Keratinocyte (primary cell): ENCODE measurements around the gene ICAM2. TPM values are rescaled to one million over a fixed set of nuclear protein-coding genes. Genes with fewer than 3 reads are reported as not detected.

Experiments
- DNase-seq: peaks from one replicate; pipeline ENCODE4 v3.0.0-alpha.2; 2011; ENCODE audit warnings: low read depth, missing footprints, low spot score
- FAIRE-seq: peaks from 2 replicates; lab custom pipeline; 2011; peaks lifted over from hg19 to GRCh38; lab: Jason Lieb, UNC
- H2AFZ ChIP-seq: 2 replicates; pipeline ENCODE4 v1.6.0; 2012; ENCODE audit warnings: low read length, control low read depth, inconsistent platforms; ENCODE audit not compliant: control insufficient read depth
- H3K27ac ChIP-seq: 2 replicates; pipeline ENCODE4 v1.5.1; 2011; ENCODE audit warnings: low read length; ENCODE audit not compliant: control insufficient read depth, insufficient read depth
- H3K27me3 ChIP-seq: 3 replicates; pipeline ENCODE4 v1.6.0; 2011; ENCODE audit warnings: low read length; ENCODE audit not compliant: control insufficient read depth, insufficient read depth; ENCODE audit errors: extremely low read depth
- H3K36me3 ChIP-seq, 2 experiments: 2 replicates in 1 of 2; 3 replicates in 1 of 2; pipeline ENCODE4 v1.5.1; 2011; ENCODE audit warnings: low read length in 2 of 2, mild to moderate bottlenecking in 1 of 2; ENCODE audit not compliant: control insufficient read depth in 2 of 2, insufficient read depth in 2 of 2; ENCODE audit errors: extremely low read depth in 1 of 2
- H3K4me1 ChIP-seq: 3 replicates; pipeline ENCODE4 v1.5.1; 2011; ENCODE audit warnings: low read length; ENCODE audit not compliant: control insufficient read depth, insufficient read depth; ENCODE audit errors: extremely low read depth
- H3K4me2 ChIP-seq: 3 replicates; pipeline ENCODE4 v1.6.0; 2011; ENCODE audit warnings: low read depth, low read length; ENCODE audit not compliant: control insufficient read depth, insufficient read depth; ENCODE audit errors: extremely low read depth
- H3K4me3 ChIP-seq, 3 experiments: fragments of 200-600 bp in 1 of 3; sonication (generic) in 1 of 3; 2 replicates in 2 of 3; 3 replicates in 1 of 3; pipeline ENCODE4 v1.5.1; 2011 to 2016; ENCODE audit warnings: low read length in 3 of 3, mild to moderate bottlenecking in 3 of 3, control low read depth in 2 of 3, inconsistent platforms in 1 of 3, low read depth in 1 of 3, mixed read lengths in 1 of 3, mixed run types in 1 of 3, moderate library complexity in 1 of 3; ENCODE audit not compliant: control insufficient read depth in 2 of 3, insufficient read depth in 2 of 3; ENCODE audit errors: extremely low read depth in 1 of 3
- H3K79me2 ChIP-seq: 2 replicates; pipeline ENCODE4 v1.6.0; 2012; ENCODE audit warnings: low read length; ENCODE audit not compliant: control insufficient read depth, insufficient read depth
- H3K9ac ChIP-seq: 3 replicates; pipeline ENCODE4 v1.6.0; 2011; ENCODE audit warnings: low read length; ENCODE audit not compliant: control insufficient read depth, insufficient read depth; ENCODE audit errors: extremely low read depth
- H3K9me1 ChIP-seq: 3 replicates; pipeline ENCODE4 v1.6.0; 2011; ENCODE audit warnings: low read length; ENCODE audit not compliant: control insufficient read depth, insufficient read depth; ENCODE audit errors: extremely low read depth
- H3K9me3 ChIP-seq: 2 replicates; pipeline ENCODE4 v1.5.1; 2012; ENCODE audit warnings: low read depth, low read length; ENCODE audit not compliant: control insufficient read depth
- H4K20me1 ChIP-seq: 3 replicates; pipeline ENCODE4 v1.6.0; 2011; ENCODE audit warnings: low read length; ENCODE audit not compliant: control insufficient read depth, insufficient read depth; ENCODE audit errors: extremely low read depth
- CTCF ChIP-seq, 3 experiments: IDR thresholded peaks in 1 of 3; conservative IDR thresholded peaks in 1 of 3; optimal IDR thresholded peaks in 1 of 3; 2 replicates in 2 of 3; 3 replicates in 1 of 3; pipeline versions ENCODE3 to v1.5.1; 2011; ENCODE audit warnings: low read length in 3 of 3, mild to moderate bottlenecking in 3 of 3, moderate library complexity in 2 of 3, control low read depth in 1 of 3, inconsistent platforms in 1 of 3; ENCODE audit not compliant: insufficient read depth in 2 of 3; ENCODE audit errors: extremely low read depth in 1 of 3
- EZH2 ChIP-seq: IDR thresholded peaks from one replicate; pipeline ENCODE4 v1.6.1; 2012; ENCODE audit warnings: inconsistent platforms, mild to moderate bottlenecking, low read length, moderate library complexity
- dilution Hi-C: fragments of 300-500 bp; cut with MboI; formaldehyde crosslinking; loops from one replicate; pipeline ENCODE4 v1.7.0; 2020; ENCODE audit warnings: low sequenced_read_pairs; ENCODE audit not compliant: extremely low pct_ligation_motif_present
- polyA plus RNA-seq, 5 experiments: library from polyadenylated mRNA; depleted of rRNA in 3 of 5; stranded (reverse) in 3 of 5; stranded (forward) in 1 of 5; unstranded in 1 of 5; fragments of >200 nt; gene quantifications; 1 replicate in 1 of 5; 2 replicates in 3 of 5; 3 replicates in 1 of 5; pipeline versions ENCODE4 v1.2.1 to v1.2.3, GENCODE V29; 2011 to 2012; ENCODE audit warnings: missing spikeins in 2 of 5, low read depth in 1 of 5, low replicate concordance in 1 of 5

Gene ICAM2
- polyA plus RNA-seq, 1 donor (not counting 4 experiments of a cell fraction or from before 2014, with no cell fraction given): 0.09 TPM

GRCh38 chr17:64028874-64029464 lies 8.5 kb upstream of the ICAM2 start:
- dilution Hi-C loops: no loop called here
- FAIRE-seq: peak; percentile 32

GRCh38 chr17:64025732-64026294 lies 5.4 kb upstream of the ICAM2 start:
- DNase-seq (no peak), FAIRE-seq (no peak)
- TF ChIP-seq EZH2 (no peak), CTCF (optimal IDR thresholded peaks at IDR 0.05 in 1 of 3, IDR thresholded peaks at IDR 0.05 in 1 of 3, conservative IDR thresholded peaks at IDR 0.05 in 1 of 3; ENCODE audit: extremely low read depth in 1 of 3, insufficient read depth in 2 of 3, low read length in 3 of 3) (peak; percentile 93 to 98 (median 97))
- Histone ChIP-seq H2AFZ (no peak overlapping the region), H3K9me1 (no peaks in the 10 kb centered on the region), H3K27me3 (no peaks in the 10 kb centered on the region), H3K79me2 (no peaks in the 10 kb centered on the region), H3K9me3 (no peaks in the 10 kb centered on the region), H3K4me3 (no peak overlapping the region), H3K4me2 (peak overlapping the region; percentile 19), H3K4me1 (peaks cover 11% of the 10 kb centered on the region), H3K9ac (no peak overlapping the region), H4K20me1 (no peaks in the 10 kb centered on the region), H3K36me3 (no peaks in the 10 kb centered on the region), H3K27ac (no peak overlapping the region)
- dilution Hi-C loops: no loop called here

More at GRCh38 chr17:64028874-64029464, 8.5 kb upstream of the ICAM2 start:
- Histone ChIP-seq H3K36me3 (no peaks in the 10 kb centered on the region), H4K20me1 (no peaks in the 10 kb centered on the region), H3K4me1 (peaks cover 20% of the 10 kb centered on the region), H3K9me1 (no peaks in the 10 kb centered on the region), H2AFZ (no peak overlapping the region), H3K27ac (no peak overlapping the region), H3K79me2 (no peaks in the 10 kb centered on the region), H3K27me3 (no peaks in the 10 kb centered on the region), H3K9ac (no peak overlapping the region), H3K9me3 (no peaks in the 10 kb centered on the region), H3K4me3 (no peak overlapping the region), H3K4me2 (peak overlapping the region; percentile 32)
- TF ChIP-seq EZH2: no peak
- peak; percentile 57 to 79 (median 76) for TF ChIP-seq CTCF (optimal IDR thresholded peaks at IDR 0.05 in 1 of 3, IDR thresholded peaks at IDR 0.05 in 1 of 3, conservative IDR thresholded peaks at IDR 0.05 in 1 of 3; ENCODE audit: extremely low read depth in 1 of 3, insufficient read depth in 2 of 3, low read length in 3 of 3)
- no peak for DNase-seq
